Hematopoietic multipotent progenitor cell treated with erythropoietin and hydrocortisone succinate and interleukin-3 and kit ligand, for 8 days (in vitro differentiated cells): Measurements from ENCODE around the gene ACAD9.
"Not testable (repeated sequence)": the region's sequence is repeated elsewhere in the genome, so short reads cannot be mapped to it uniquely, and the experiment has no call there.

Experiments used
- DNase-seq: peaks from one replicate; pipeline ENCODE4 v3.0.0-alpha.2; 2015

ACAD9 gene

DNA sequence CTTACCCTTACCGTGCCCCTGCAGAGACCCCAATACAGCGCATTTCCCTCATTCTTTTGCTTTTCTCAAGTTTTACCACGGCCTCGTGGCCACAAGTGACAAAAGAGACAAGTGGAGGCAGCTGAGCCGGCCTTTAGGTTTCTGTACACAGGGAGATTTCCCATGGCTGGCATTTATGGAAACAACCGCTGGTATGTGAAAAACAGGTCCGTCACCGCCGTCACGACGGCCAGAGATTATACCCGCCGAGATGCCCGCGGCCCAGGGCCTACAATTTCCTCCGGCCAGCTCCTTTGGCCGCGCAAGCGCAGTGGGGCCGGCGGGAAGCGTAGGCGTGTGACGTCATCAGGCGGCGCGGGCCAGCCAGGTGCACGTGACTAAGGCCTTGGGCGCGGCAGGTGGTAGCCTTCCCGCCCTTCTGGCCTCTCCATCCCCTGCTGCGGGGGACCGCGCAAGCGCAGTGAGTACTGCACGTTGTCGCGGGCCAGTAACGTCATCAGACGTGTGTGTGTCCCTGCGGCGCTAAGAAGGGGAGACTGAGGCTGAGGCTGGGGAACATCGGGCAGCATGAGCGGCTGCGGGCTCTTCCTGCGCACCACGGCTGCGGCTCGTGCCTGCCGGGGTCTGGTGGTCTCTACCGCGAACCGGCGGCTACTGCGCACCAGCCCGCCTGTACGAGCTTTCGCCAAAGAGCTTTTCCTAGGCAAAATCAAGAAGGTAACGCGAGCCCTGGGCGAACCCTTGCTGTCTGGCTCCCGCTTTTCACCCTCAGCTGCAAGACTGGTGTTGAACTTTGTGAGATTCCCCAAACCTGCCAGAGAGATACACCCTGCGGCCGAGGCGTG lies at the start of gene ACAD9:
Gene ACAD9, plus strand, starts transcription at position 496 of the 845 bp plus-strand sequence. Its CDS starts 72 bp downstream, at position 568.
- DNase-seq: peak; percentile 99

DNA sequence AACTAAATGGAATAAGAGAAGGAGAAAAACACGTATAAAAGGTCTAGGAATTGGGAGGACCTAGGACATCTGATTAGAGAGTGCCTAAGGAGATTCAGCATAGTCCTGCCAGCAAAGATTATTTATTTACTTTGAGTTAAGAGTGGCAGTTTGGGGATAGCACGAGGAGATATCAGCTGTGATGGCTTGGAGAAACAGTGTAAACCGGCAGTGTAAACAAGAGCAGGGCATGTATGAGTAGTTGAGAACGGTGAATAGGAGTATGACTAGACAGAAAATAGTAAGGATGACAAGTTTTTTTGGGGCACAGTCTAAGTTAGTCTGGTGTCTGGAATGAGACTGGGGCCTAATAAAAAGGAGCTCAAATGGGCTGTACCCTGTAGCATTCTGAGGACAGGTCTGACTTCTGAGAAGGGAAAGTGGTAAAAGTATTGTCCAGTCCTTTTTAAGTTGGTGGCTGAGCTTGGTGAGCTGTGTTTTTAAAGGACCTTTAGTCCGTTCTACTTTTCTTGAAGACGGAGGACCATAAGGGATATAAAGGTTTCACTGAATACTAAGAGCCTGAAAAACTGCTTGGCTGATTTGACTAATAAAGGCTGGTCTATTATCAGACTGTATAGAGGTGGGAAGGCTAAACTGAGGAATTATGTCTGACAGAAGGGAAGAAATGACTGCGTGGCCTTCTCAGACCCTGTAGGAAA lies 49.3 kb upstream of the ACAD9 start:
- not testable (repeated sequence) for DNase-seq

DNA sequence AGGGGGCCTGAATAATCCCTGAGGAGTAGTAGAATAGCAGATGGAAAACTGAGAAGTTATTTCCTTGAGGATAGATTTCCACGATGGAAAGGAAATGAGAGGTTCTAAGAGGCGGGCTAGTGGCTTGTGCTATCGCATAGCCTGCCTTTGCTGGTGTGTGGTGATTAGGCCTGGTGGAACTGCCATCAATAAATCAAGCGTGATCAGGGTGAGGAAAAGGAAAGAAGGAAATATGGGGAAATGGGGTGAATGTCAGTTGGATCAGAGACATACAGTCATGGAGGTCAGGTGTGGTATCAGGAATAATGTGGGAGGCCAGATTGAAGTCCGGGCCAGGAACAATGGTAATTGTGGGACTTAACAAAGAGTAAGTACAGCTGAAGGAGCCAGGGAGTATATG lies 48.7 kb upstream of the ACAD9 start:
- DNase-seq: not testable (repeated sequence)

DNA sequence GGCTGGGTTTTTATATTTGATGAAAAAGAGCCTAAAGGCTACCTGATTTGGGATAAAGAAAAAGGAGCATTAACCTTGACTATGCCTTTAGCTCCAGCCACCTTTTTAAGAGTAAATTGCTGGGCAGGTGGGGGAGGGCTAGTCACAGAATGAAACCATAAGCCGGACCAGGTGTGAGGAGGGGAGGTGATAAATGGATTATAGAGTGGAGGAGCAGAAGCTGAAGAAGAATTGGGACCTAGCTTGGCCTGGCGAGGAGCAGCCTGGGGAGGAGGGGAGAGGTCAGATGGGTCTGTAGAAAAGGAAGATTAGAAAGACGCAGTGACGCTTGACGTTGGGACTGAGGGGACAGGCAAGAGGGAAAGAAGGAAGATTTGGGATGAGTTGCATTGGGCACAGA lies 46.4 kb upstream of the ACAD9 start:
- not testable (repeated sequence) for DNase-seq

DNA sequence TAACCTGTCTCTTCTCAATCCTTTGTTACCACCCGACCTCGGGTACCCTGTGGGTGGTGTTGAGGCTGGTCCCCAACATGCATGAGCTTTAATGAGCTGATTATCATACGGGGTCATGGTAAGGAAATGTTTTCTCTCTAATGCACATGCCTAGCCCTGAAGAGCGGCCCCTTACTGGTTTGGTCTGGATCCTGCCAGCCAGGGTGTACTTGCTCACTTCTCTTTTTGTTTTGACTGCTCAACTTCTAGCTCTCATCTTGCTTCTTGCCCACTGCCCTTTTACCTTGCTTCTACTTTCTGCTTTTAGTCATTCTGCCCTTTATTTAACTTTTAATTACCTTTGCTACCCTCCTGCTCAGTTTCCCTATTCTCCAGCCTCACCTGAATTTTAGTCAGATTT lies 44.3 kb upstream of the ACAD9 start:
- DNase-seq: no peak

DNA sequence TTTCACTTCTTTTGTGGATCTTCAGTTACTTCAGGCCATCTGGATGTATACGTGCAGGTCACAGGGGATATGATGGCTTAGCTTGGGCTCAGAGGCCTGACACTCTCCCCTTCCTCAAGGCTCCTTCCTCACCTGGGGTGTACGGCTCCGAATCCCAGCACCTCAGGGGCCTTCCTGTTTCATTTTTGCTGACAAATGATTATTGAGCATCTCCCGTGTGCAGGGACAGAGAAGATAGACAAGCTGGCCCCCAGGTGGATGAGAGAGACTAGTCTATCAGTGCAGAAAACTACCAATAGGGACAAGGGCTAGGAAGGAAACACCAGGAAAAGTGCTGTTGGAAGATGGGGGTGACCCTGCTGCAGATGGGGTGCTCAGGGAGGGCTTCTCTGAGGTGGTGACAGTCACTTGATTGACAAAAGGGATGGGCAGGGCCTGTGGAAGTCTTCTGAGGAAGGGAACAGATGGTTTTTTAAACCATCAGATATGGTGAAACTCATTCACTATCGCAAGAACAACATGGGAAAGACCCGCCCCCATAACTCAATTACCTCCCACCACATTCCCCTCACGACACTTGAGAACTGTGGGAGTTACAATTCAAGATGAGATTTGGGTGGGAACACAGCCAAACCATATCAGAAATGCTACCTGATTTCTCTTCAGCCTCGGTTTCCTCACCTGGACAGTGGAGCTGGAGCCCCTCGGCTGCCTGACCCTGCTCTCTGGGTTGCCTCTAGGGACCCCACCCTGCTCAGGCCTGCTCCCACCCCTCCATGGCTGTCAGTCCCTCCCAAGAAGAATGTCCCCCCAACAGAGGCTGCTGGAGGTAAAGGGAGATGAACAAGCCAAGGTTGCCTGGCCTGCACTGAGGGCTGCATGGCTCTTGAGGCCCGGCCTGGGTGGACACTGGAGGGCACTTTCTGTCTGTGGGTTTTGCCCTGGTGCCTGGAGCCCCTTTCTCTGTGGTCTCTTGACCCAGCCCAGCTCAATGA lies 37.2 kb upstream of the ACAD9 start:
- DNase-seq: peak; percentile 35

DNA sequence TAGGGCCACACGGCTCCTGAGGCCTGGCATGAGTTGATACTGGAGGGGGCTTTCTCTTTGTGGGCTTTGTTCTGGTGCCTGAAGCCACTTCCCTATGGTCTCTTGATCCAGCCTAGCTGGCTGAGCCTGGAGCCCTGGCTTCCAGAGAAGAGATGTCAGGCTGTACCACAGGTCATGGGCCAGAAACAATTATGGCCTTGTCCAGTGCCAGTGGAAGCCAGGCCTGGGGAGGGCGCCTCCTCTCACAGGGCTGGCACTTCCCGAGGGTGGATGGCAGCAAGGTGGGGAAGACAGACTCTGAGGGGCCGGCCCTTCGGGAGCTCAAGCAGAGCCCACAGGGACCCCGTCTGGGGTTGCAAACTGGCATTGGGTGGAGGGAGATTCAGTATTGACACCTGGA lies 34.9 kb upstream of the ACAD9 start:
- DNase-seq: no peak

DNA sequence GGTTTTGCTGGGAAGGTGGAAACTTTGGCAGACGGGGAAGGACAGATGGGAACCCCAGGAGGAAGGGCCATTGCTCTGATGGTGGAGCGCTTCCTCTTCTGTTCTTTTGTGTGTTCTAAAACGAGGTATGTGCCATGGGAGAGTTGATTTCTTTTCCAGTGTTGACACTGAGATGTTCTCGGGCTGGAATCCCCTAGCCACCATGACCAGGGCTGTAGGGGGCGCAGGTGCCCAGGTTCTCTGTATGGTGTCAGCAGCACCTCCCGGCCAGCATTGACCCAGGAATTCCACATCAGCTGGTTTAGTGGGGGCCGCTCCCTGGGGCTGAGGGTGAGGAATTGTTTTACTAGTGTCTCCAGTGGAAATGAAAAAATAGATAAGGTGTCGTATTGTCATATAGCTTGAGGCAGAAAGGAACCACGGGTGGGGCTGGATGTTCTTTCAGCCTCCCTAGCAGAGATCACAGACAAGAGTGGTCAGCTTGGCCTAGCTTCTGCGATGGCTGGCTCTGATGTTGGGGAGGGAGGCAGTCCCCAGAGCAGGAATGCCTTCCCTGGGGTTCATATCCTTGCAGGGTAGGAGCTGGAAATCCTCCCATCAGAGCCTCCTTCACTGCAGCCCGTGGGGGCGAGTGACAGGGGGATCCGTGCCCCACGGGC lies 34.2 kb upstream of the ACAD9 start:
- DNase-seq: peak; percentile 48

DNA sequence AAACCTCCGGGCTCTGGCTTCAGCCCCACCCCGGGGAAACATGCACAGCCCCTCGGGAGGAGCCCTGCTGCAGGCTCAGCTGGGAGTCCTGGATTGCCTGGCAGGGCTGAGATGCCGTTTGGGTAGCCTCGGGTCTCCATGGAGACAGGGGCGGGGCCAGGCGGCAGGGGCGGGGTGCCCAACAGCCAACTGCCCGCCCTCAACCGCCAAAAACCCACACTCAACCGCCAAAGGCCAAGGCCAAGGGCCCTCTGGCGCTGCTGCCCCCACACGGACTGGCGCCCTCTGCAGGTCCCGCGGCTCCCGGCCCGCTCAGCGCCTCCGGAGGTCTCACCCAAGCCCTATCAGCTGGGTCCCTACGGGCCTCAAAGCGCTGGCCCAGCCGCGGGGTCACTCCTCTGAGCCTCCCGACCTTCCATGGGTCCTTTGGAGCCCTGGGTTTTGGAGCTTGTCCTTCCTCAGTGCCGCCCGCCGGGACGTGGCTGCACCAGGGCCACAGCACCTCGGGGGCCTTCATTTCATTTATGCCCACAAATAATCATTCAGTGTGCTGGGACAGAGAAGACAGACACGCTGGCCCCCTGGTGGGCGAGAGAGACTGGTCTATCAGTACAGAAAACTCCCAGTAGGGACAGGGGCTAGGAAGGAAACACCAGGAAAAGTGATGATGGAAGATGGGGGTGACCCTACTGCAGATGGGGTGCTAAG lies 33.5 kb upstream of the ACAD9 start:
- peak; percentile 95 for DNase-seq

DNA sequence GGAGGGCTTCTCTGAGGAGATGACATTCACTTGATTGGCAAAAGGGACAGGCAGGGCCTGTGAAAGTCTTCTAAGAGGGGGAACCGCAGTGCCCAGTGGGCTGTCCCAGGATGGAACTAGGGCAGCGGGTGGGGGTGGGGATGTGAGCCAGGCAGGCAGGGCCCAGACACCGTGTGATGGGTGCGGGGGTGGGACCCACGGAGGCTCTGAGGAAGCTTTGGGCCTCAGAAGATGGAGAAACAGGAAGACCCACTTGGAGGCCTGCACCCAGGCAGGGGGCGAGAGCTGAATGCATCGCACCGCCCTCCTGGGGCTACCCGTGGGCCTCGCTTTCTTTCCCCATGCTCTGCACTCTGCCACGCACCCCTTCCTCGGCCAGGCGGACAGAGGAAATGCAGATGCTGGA lies 32.9 kb upstream of the ACAD9 start:
- no peak for DNase-seq

DNA sequence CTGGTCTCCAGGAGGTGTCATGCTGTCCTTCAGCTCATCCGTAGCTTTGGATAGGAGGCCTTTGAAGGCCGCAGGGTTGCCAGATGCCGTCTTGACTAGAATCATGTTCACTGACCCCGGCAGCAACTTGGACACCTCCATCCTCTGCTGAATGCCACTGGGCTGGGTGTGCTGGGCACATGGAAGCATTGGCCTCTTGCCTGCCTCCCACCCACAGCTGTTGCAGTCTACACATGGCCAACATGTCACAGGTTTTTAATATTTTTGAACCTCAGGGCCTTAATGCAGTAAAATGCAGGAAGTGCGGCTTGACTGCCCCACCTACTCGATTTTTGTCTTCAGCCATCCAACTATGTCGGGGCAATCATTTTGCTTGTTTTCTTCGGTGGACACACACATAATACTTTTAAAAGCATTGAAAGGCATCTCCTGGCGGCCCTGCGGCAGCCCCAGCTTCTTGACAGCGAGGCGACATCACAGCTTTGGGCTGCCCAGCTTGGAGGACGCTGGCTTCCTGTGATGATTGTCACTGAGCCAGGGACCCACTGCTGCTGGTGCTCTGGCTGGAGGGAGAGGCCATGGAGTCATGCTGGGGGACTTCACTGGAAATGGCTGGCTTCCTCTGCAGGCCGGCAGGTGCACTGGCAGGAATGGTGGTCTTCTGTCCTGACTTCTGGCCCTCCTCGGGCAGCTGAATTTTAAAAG lies 31.6 kb upstream of the ACAD9 start:
- DNase-seq: no peak

DNA sequence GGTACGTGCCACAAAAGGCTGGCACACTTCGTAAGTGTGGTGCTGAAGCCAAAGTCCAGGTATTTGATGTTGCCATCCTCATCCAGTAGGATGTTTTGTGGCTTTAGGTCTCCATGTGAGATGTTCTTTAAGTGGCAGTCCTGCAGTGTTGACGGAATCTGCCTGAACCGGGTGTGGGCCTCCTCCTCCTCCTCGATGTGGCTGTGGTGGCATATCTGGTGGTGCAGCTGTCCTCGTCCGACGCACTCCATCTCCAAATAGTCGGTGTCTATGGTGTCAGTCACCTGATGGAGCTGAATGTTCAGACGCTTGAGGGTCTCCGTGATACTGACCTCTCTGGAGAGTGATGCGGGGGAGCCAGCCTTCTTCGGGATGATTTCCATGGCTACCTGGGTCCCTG lies 30.5 kb upstream of the ACAD9 start:
- DNase-seq: peak; percentile 67

DNA sequence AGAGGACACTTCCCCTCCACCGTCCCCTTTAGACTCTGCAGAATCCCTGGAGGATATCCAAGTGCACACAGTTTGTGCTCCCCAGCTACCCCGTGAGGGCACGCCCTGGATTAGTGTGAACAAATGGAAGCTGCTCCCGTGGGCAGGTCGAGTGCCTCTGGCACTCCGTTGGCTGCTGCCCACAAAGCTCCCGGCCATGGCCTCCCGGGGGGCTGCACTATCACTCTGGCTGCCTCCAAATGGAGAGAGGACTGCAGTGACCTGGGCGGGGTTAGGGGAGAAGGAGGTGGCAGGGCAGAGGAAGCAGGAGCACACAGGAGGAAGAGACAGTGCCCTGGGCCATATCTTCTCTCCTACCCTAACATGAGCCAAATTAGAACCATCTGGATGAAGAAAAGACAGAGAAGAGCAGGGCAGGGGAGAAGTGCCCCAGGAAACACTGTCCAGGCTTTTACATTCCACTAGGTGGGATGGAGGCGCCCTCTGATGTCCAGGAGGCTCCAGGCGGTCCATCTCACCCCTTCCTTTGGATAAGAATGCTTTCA lies 29.4 kb upstream of the ACAD9 start:
- peak; percentile 59 for DNase-seq

DNA sequence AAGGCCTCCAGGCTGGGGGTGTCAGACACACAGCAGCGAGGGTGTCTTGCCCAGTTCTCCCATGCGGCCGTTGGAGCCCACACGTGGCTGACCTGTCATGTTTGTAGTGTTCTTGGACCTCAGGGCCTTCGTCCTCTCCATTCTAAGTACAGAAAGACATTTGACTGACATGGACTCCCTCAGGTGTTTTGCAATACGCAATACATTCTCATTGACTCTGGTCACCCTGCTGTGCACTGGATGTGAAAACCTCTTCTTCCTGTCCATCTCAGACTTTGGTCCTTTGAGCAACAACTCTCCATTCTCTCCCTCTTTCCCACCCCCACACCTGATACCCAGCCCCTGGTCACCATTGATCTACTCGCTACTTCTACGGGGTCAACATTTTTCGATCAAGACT lies 28.9 kb upstream of the ACAD9 start:
- no peak for DNase-seq

DNA sequence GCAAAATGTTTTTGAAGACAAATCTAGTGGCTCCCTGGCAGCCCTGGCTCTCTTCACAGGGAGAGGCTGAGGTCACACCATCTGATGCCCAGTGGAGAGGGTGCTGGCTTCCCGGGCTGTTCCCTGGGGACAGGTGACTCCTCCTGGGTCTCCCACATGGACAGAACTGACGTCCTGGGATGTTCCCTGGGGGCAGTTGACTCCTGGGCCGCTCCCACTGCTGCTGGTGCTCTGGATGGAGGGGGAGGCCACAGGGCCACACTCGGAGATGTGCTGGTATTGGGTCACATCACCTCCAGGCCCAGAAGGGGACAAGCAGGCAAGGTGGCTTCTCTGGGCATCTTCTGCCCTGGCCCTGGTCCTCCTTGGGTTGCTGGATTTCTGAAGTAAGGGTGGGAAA lies 27.8 kb upstream of the ACAD9 start:
- DNase-seq: no peak

DNA sequence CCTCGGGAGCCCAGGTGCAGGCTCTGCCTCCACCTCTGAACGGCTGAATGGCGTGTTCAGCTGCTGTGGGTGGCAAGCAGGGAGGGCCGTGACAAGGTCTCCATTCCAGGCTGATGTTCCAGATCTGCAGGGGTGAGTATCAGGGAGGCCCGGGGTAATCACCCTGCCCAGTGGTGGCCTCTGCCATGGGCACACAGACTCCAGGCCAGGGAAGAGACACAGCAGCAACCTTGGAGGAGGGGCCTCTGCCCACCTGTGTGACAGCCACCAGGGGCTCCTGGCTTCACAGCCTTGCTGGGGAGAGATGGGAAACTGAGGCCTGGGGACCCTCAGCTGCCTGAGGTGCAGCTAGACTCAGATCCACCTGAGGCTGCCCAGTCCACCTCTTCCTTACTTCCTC lies 25.6 kb upstream of the ACAD9 start:
- DNase-seq: no peak

DNA sequence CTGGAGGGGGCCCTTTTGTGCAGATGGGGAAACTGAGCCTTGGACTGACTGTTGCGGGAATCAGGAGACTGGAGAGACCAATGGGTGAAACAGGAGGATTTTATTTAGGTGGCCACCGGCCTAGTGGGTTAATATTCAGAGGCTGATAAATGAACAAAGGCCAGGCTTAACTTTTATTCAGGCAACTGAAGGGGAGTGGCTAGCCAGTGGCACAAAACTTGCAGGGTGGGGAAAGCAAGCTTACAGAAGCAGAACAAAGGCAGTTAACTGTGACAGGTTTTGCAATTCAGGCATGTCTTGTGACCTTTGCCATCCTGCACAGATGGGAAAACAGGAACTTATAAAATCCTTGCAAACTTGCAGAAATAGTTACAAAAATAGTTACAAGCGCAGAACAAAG lies 24.9 kb upstream of the ACAD9 start:
- peak; percentile 30 for DNase-seq

DNA sequence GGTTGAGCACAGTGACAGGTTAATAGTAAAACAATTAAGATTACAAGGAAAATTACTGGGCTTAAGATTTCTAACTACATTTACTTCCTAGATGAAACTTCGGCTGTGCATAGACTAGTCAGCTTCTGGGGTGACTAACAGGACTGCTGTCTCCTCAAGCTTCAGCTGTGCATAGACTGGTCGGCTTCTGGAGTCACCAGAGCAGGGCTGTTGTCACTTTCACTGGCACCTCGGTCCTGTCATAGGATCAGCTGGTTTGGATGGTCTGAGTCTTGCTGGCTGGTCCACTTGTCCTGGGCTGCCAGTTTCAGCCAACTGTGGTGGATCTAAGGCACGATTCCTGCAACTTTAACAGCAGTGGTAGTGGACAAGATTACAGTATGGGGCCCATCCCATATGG lies 23.9 kb upstream of the ACAD9 start:
- no peak for DNase-seq

DNA sequence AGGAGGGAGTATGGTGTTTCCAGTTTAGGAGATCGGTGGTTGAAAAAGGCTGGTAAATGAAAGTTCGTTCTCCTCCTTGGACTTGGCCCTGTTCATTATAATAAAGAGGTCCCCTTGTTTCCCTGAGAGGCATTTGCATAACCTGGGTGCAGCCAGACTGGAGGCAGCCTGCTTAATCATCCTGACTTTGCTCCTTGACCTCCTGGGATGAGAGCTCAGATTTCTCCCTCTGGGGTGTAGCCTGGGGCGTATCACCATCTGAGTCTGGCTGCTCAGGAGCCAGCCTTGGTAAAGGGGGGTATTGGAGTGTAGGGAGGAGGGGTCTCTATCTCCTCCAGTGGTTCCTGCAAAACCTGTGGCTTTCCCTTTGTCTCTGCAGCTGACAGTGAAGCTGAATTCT lies 21.3 kb upstream of the ACAD9 start:
- DNase-seq: no peak

DNA sequence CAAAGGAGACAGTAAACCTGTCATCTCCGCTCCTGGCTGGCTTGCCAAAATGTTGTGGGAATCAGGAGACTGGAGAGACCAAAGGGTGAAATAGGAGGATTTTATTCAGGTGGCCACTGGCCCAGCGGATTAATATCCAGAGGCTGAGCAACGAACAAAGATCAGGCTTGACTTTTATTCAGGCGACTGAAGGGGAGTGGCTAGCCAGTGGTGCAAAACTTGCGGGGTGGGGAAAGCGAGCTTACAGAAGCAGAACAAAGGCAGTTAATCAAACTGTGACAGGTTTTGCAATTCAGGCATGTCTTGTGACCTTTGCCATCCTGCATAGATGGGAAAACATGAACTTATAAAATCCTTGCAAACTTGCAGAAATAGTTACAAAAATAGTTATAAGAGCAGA lies 19.8 kb upstream of the ACAD9 start:
- peak; percentile 16 for DNase-seq

DNA sequence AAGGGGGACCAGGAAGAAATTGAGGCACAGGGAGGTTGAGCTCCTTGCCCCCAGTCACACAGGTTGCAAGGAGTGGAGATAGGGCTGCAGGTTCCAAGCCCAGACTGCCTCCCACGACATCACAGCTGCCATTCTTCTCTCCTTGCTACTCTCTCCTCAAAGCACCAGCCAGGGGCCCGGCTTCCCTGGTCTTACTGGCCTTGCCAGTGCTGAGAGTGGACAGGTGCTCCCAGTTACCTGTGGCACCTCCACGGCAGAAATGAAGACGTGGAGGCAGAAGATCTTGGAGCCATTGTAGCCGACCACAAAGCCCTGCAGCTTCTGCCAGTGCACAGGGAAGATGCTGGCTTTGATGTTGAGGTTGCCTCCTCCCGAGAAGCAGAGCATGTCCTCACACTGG lies 17.9 kb upstream of the ACAD9 start:
- DNase-seq: no peak
